ENCODE measurements around the gene LILRA5. TPM values are rescaled to one million over a fixed set of nuclear protein-coding genes. Genes with fewer than 3 reads are reported as not detected.

LILRA5 gene
- total and polyA plus RNA-seq, 10 of the 15 experiments (the other 5 are each of a cell fraction or from before 2014, with no cell fraction given) = 0.05 to 1.2 (median 0.36) TPM; not detected in 4

Small RNA genes lying within 50 kb of the gene (microRNA-seq; reads per million reads assigned to microRNA genes)
- not detected for gene MIR4752

Small RNA genes lying within 50 kb of the gene (small RNA-seq; reads per million reads assigned to genes)
- gene AC245884.12 (not detected), gene MIR4752 (not detected), gene RNU6-1307P (not detected)

Other genes starting within 250 kb of the LILRA5 start
Only the 7 nearest of the 23 such genes appear.
- 0.06 TPM in 1 of 2 replicates, not detected in the other for gene LILRB3, start 90.2 kb downstream of the LILRA5 start, total RNA-seq (2014; rRNA removed)
- not detected in 2 replicates for gene LILRB3, start 90.2 kb downstream of the LILRA5 start, total RNA-seq (2014; rRNA removed; fragmentation: Illumina TruSeq; extraction: Trizol)
- gene LILRB3, start 90.2 kb downstream of the LILRA5 start, total RNA-seq (2021) = 0.18 and 0.29 TPM in 2 replicates
- gene LILRB3, start 90.2 kb downstream of the LILRA5 start, polyA plus RNA-seq (2011; rRNA removed) = 0.62 and 1.1 TPM in 2 replicates
- gene LILRB3, start 90.2 kb downstream of the LILRA5 start, polyA plus RNA-seq (2014; fragmentation: Illumina TruSeq; extraction: Trizol) = 0.16 and 2.5 TPM in 2 replicates
- under 1 TPM; 0.04 to 0.31 TPM for gene LILRB3, start 90.2 kb downstream of the LILRA5 start, polyA plus RNA-seq (2014; fragmentation: Nextera tagmentation; extraction: Ambion mirVana)
- gene LILRB3, start 90.2 kb downstream of the LILRA5 start, polyA plus RNA-seq (2014; rRNA removed) = 0.11 and 0.12 TPM in 2 replicates
- under 1 TPM; 0.20 to 0.32 TPM for gene LILRB3, start 90.2 kb downstream of the LILRA5 start, polyA plus RNA-seq (2016; fragmentation: Nextera tagmentation; extraction: Ambion mirVana)
- gene LILRA6, start 70.4 kb downstream of the LILRA5 start, total RNA-seq (2014; rRNA removed) = 0.11 TPM in 1 of 2 replicates, not detected in the other
- not detected in 2 replicates for gene LILRA6, start 70.4 kb downstream of the LILRA5 start, total RNA-seq (2014; rRNA removed; fragmentation: Illumina TruSeq; extraction: Trizol)
- gene LILRA6, start 70.4 kb downstream of the LILRA5 start, total RNA-seq (2021) = 0.10 TPM in 1 of 2 replicates, not detected in the other
- gene LILRA6, start 70.4 kb downstream of the LILRA5 start, polyA plus RNA-seq (2011; rRNA removed) = 1.2 and 1.7 TPM in 2 replicates
- 0.07 TPM in 1 of 2 replicates, not detected in the other for gene LILRA6, start 70.4 kb downstream of the LILRA5 start, polyA plus RNA-seq (2014; fragmentation: Illumina TruSeq; extraction: Trizol)
- under 1 TPM; 0.04 to 0.05 TPM for gene LILRA6, start 70.4 kb downstream of the LILRA5 start, polyA plus RNA-seq (2014; fragmentation: Nextera tagmentation; extraction: Ambion mirVana)
- gene LILRA6, start 70.4 kb downstream of the LILRA5 start, polyA plus RNA-seq (2014; rRNA removed) = 0.09 and 0.19 TPM in 2 replicates
- under 1 TPM in 1 of 2 experiments, not detected in 1; 0.05 TPM for gene LILRA6, start 70.4 kb downstream of the LILRA5 start, polyA plus RNA-seq (2016; fragmentation: Nextera tagmentation; extraction: Ambion mirVana)
- gene LILRB5, start 55.9 kb downstream of the LILRA5 start, total RNA-seq (2014; rRNA removed) = not detected in 2 replicates
- gene LILRB5, start 55.9 kb downstream of the LILRA5 start, total RNA-seq (2014; rRNA removed; fragmentation: Illumina TruSeq; extraction: Trizol) = not detected in 2 replicates
- gene LILRB5, start 55.9 kb downstream of the LILRA5 start, total RNA-seq (2021) = 0.05 and 0.13 TPM in 2 replicates
- 0.01 TPM in 1 of 2 replicates, not detected in the other for gene LILRB5, start 55.9 kb downstream of the LILRA5 start, polyA plus RNA-seq (2011; rRNA removed)
- gene LILRB5, start 55.9 kb downstream of the LILRA5 start, polyA plus RNA-seq (2014; fragmentation: Illumina TruSeq; extraction: Trizol) = not detected in 2 replicates
- gene LILRB5, start 55.9 kb downstream of the LILRA5 start, polyA plus RNA-seq (2014; fragmentation: Nextera tagmentation; extraction: Ambion mirVana) = not detected
- gene LILRB5, start 55.9 kb downstream of the LILRA5 start, polyA plus RNA-seq (2014; rRNA removed) = not detected in 2 replicates
- not detected for gene LILRB5, start 55.9 kb downstream of the LILRA5 start, polyA plus RNA-seq (2016; fragmentation: Nextera tagmentation; extraction: Ambion mirVana)
- 0.17 TPM in 1 of 2 replicates, not detected in the other for gene LILRB2, start 32.1 kb downstream of the LILRA5 start, total RNA-seq (2014; rRNA removed)
- gene LILRB2, start 32.1 kb downstream of the LILRA5 start, total RNA-seq (2014; rRNA removed; fragmentation: Illumina TruSeq; extraction: Trizol) = 0.09 TPM in 2 replicates
- gene LILRB2, start 32.1 kb downstream of the LILRA5 start, total RNA-seq (2021) = not detected in 2 replicates
- gene LILRB2, start 32.1 kb downstream of the LILRA5 start, polyA plus RNA-seq (2011; rRNA removed) = 0.08 TPM in 1 of 2 replicates, not detected in the other
- gene LILRB2, start 32.1 kb downstream of the LILRA5 start, polyA plus RNA-seq (2014; fragmentation: Illumina TruSeq; extraction: Trizol) = 0.15 TPM in 1 of 2 replicates, not detected in the other
- not detected for gene LILRB2, start 32.1 kb downstream of the LILRA5 start, polyA plus RNA-seq (2014; fragmentation: Nextera tagmentation; extraction: Ambion mirVana)
- 0.11 and 0.15 TPM in 2 replicates for gene LILRB2, start 32.1 kb downstream of the LILRA5 start, polyA plus RNA-seq (2014; rRNA removed)
- under 1 TPM in 1 of 2 experiments, not detected in 1; 0.18 TPM for gene LILRB2, start 32.1 kb downstream of the LILRA5 start, polyA plus RNA-seq (2016; fragmentation: Nextera tagmentation; extraction: Ambion mirVana)
- gene LILRA4, start 26.0 kb upstream of the LILRA5 start, total RNA-seq (2014; rRNA removed) = 17.9 and 19.1 TPM in 2 replicates
- gene LILRA4, start 26.0 kb upstream of the LILRA5 start, total RNA-seq (2014; rRNA removed; fragmentation: Illumina TruSeq; extraction: Trizol) = 10.2 and 13.6 TPM in 2 replicates
- 12.7 and 17.2 TPM in 2 replicates for gene LILRA4, start 26.0 kb upstream of the LILRA5 start, total RNA-seq (2021)
- 1.8 and 2.4 TPM in 2 replicates for gene LILRA4, start 26.0 kb upstream of the LILRA5 start, polyA plus RNA-seq (2011; rRNA removed)
- gene LILRA4, start 26.0 kb upstream of the LILRA5 start, polyA plus RNA-seq (2014; fragmentation: Illumina TruSeq; extraction: Trizol) = 13.4 and 14.3 TPM in 2 replicates
- 10 to 100 TPM in 1 of 2 experiments, 1 to 10 TPM in 1; 9.7 to 12.4 TPM for gene LILRA4, start 26.0 kb upstream of the LILRA5 start, polyA plus RNA-seq (2014; fragmentation: Nextera tagmentation; extraction: Ambion mirVana)
- gene LILRA4, start 26.0 kb upstream of the LILRA5 start, polyA plus RNA-seq (2014; rRNA removed) = 17.4 and 18.5 TPM in 2 replicates
- 1 to 10 TPM; 6.4 to 6.9 TPM for gene LILRA4, start 26.0 kb upstream of the LILRA5 start, polyA plus RNA-seq (2016; fragmentation: Nextera tagmentation; extraction: Ambion mirVana)
- 36.2 and 41.2 TPM in 2 replicates for gene LAIR1, start 51.8 kb upstream of the LILRA5 start, total RNA-seq (2014; rRNA removed)
- gene LAIR1, start 51.8 kb upstream of the LILRA5 start, total RNA-seq (2014; rRNA removed; fragmentation: Illumina TruSeq; extraction: Trizol) = 39.2 and 41.8 TPM in 2 replicates
- 43.1 and 44.4 TPM in 2 replicates for gene LAIR1, start 51.8 kb upstream of the LILRA5 start, total RNA-seq (2021)
- gene LAIR1, start 51.8 kb upstream of the LILRA5 start, polyA plus RNA-seq (2011; rRNA removed) = 13.5 and 15.5 TPM in 2 replicates
- gene LAIR1, start 51.8 kb upstream of the LILRA5 start, polyA plus RNA-seq (2014; fragmentation: Illumina TruSeq; extraction: Trizol) = 35.2 and 49.1 TPM in 2 replicates
- gene LAIR1, start 51.8 kb upstream of the LILRA5 start, polyA plus RNA-seq (2014; fragmentation: Nextera tagmentation; extraction: Ambion mirVana) = 10 to 100 TPM in 1 of 2 experiments, 1 to 10 TPM in 1; 8.6 to 13.1 TPM
- gene LAIR1, start 51.8 kb upstream of the LILRA5 start, polyA plus RNA-seq (2014; rRNA removed) = 58.2 and 62.0 TPM in 2 replicates
- gene LAIR1, start 51.8 kb upstream of the LILRA5 start, polyA plus RNA-seq (2016; fragmentation: Nextera tagmentation; extraction: Ambion mirVana) = 10 to 100 TPM; 30.7 to 31.3 TPM
- 0.27 TPM in 1 of 2 replicates, not detected in the other for gene TTYH1, start 102.3 kb upstream of the LILRA5 start, total RNA-seq (2014; rRNA removed)
- gene TTYH1, start 102.3 kb upstream of the LILRA5 start, total RNA-seq (2014; rRNA removed; fragmentation: Illumina TruSeq; extraction: Trizol) = 0.09 TPM in 1 of 2 replicates, not detected in the other
- 0.32 and 0.36 TPM in 2 replicates for gene TTYH1, start 102.3 kb upstream of the LILRA5 start, total RNA-seq (2021)
- gene TTYH1, start 102.3 kb upstream of the LILRA5 start, polyA plus RNA-seq (2011; rRNA removed) = not detected in 2 replicates
- gene TTYH1, start 102.3 kb upstream of the LILRA5 start, polyA plus RNA-seq (2014; fragmentation: Illumina TruSeq; extraction: Trizol) = 0.01 TPM in 1 of 2 replicates, not detected in the other
- gene TTYH1, start 102.3 kb upstream of the LILRA5 start, polyA plus RNA-seq (2014; fragmentation: Nextera tagmentation; extraction: Ambion mirVana) = under 1 TPM in 1 of 2 experiments, not detected in 1; 0.05 TPM
- 0.08 TPM in 1 of 2 replicates, not detected in the other for gene TTYH1, start 102.3 kb upstream of the LILRA5 start, polyA plus RNA-seq (2014; rRNA removed)
- under 1 TPM; 0.16 to 0.26 TPM for gene TTYH1, start 102.3 kb upstream of the LILRA5 start, polyA plus RNA-seq (2016; fragmentation: Nextera tagmentation; extraction: Ambion mirVana)